Trophoblast cell (in vitro differentiated cells and primary cell): ENCODE data around the gene SLITRK4.

Experiments
- DNase-seq, 2 donors: peaks; one replicate each; pipeline ENCODE4 v3.0.0-alpha.2; 2016
- H2AFZ ChIP-seq: 2 replicates; pipeline ENCODE4 v1.6.1; 2013; ENCODE audit warnings: low read length, moderate library complexity, mild to moderate bottlenecking; ENCODE audit not compliant: insufficient read depth, poor library complexity
- H2AK5ac ChIP-seq: 2 replicates; pipeline ENCODE4 v1.6.1; 2013; ENCODE audit warnings: mild to moderate bottlenecking, low read length
- H2BK120ac ChIP-seq: 2 replicates; pipeline ENCODE4 v1.6.1; 2013; ENCODE audit warnings: low read length, mild to moderate bottlenecking, moderate library complexity; ENCODE audit not compliant: insufficient read depth, poor library complexity
- H2BK12ac ChIP-seq: 2 replicates; pipeline ENCODE4 v1.6.1; 2013; ENCODE audit warnings: mild to moderate bottlenecking, low read length, moderate library complexity
- H2BK5ac ChIP-seq: 2 replicates; pipeline ENCODE4 v1.6.1; 2013; ENCODE audit warnings: low read length, low read depth, moderate library complexity, mild to moderate bottlenecking; ENCODE audit not compliant: poor library complexity
- H3K14ac ChIP-seq: 2 replicates; pipeline ENCODE4 v1.6.1; 2013; ENCODE audit warnings: mild to moderate bottlenecking, low read length
- H3K18ac ChIP-seq: 2 replicates; pipeline ENCODE4 v1.6.1; 2013; ENCODE audit warnings: mild to moderate bottlenecking, low read length
- H3K23ac ChIP-seq: 2 replicates; pipeline ENCODE4 v1.6.1; 2013; ENCODE audit warnings: low read length
- H3K27ac ChIP-seq: 2 replicates; pipeline ENCODE4 v1.5.1; 2013; ENCODE audit warnings: low read depth, mild to moderate bottlenecking, inconsistent platforms, low read length, moderate library complexity
- H3K27me3 ChIP-seq: 2 replicates; pipeline ENCODE4 v1.6.1; 2013; ENCODE audit warnings: inconsistent platforms, mild to moderate bottlenecking, low read length, moderate library complexity; ENCODE audit not compliant: insufficient read depth
- H3K36me3 ChIP-seq, 2 experiments: 1 replicate in 1 of 2; 2 replicates in 1 of 2; pipeline ENCODE4 v1.6.1; 2013; ENCODE audit warnings: low read length in 2 of 2, mild to moderate bottlenecking in 2 of 2, moderate library complexity in 1 of 2; ENCODE audit not compliant: insufficient read depth in 2 of 2, control insufficient read depth in 1 of 2
- H3K4ac ChIP-seq: 2 replicates; pipeline ENCODE4 v1.6.1; 2013; ENCODE audit warnings: low read depth, mild to moderate bottlenecking, low read length, moderate library complexity
- H3K4me1 ChIP-seq, 2 experiments: 1 replicate in 1 of 2; 2 replicates in 1 of 2; pipeline ENCODE4 v1.6.1; 2013; ENCODE audit warnings: low read length in 2 of 2, mild to moderate bottlenecking in 2 of 2, moderate library complexity in 1 of 2; ENCODE audit not compliant: insufficient read depth in 2 of 2, control insufficient read depth in 1 of 2
- H3K4me2 ChIP-seq: 2 replicates; pipeline ENCODE4 v1.6.1; 2013; ENCODE audit warnings: inconsistent platforms, mild to moderate bottlenecking, low read length, moderate library complexity
- H3K4me3 ChIP-seq: 2 replicates; pipeline ENCODE4 v1.5.1; 2013; ENCODE audit warnings: mild to moderate bottlenecking, low read depth, low read length, inconsistent platforms
- H3K79me1 ChIP-seq: one replicate; pipeline ENCODE4 v1.6.1; 2013; ENCODE audit warnings: low read length
- H3K79me2 ChIP-seq: 2 replicates; pipeline ENCODE4 v1.6.1; 2013; ENCODE audit warnings: low read length, mild to moderate bottlenecking; ENCODE audit not compliant: control insufficient read depth, insufficient read depth, poor library complexity
- H3K9ac ChIP-seq: 2 replicates; pipeline ENCODE4 v1.6.1; 2013; ENCODE audit warnings: mild to moderate bottlenecking, low read length
- H3K9me3 ChIP-seq: 2 replicates; pipeline ENCODE4 v1.6.1; 2013; ENCODE audit warnings: low read depth, mild to moderate bottlenecking, control low read depth, inconsistent platforms, low read length; ENCODE audit not compliant: insufficient read depth
- H4K12ac ChIP-seq: 2 replicates; pipeline ENCODE4 v1.6.1; 2013; ENCODE audit warnings: low read depth, mild to moderate bottlenecking, low read length, moderate library complexity
- H4K8ac ChIP-seq: 2 replicates; pipeline ENCODE4 v1.6.1; 2013; ENCODE audit warnings: low read depth, mild to moderate bottlenecking, low read length, moderate library complexity
- H4K91ac ChIP-seq: one replicate; pipeline ENCODE4 v1.6.1; 2013; ENCODE audit warnings: low read depth, mild to moderate bottlenecking, low read length, moderate library complexity
- WGBS: extraction: QIAGEN DNeasy Blood & Tissue Kit; methylation state at CpG from one replicate; pipeline ENCODE4 v1.1.7; 2013; ENCODE audit warnings: missing lambda C conversion rate; ENCODE audit not compliant: insufficient read length, insufficient coverage; ENCODE audit errors: extremely low coverage; 5-methylcytosine and 5-hydroxymethylcytosine counted together

Gene SLITRK4

GRCh38 chrX:143664302-143664701, 28.4 kb upstream of the SLITRK4 start:
- Histone ChIP-seq H2AK5ac (no peak overlapping the region), H3K79me1 (no peaks in the 10 kb centered on the region), H3K27me3 (no peaks in the 10 kb centered on the region), H3K4me2 (no peak overlapping the region), H2AFZ (no peak overlapping the region), H3K27ac (no peak overlapping the region), H3K4me1 (no peaks in the 10 kb centered on the region), H4K12ac (no peak overlapping the region), H4K8ac (no peak overlapping the region), H3K9ac (no peak overlapping the region), H3K36me3 (no peaks in the 10 kb centered on the region), H4K91ac (no peak overlapping the region), H2BK12ac (no peak overlapping the region), H2BK120ac (no peak overlapping the region), H3K14ac (no peak overlapping the region), H3K18ac (no peak overlapping the region), H3K23ac (no peak overlapping the region), H2BK5ac (no peak overlapping the region), H3K9me3 (no peaks in the 10 kb centered on the region), H3K79me2 (no peaks in the 10 kb centered on the region), H3K4me3 (no peak overlapping the region), H3K4ac (no peak overlapping the region)
- DNase-seq: peak in 1 of 2 donors; percentile 46
- WGBS: no CpG with 5 or more reads among the region's 5 CpGs

DNA sequence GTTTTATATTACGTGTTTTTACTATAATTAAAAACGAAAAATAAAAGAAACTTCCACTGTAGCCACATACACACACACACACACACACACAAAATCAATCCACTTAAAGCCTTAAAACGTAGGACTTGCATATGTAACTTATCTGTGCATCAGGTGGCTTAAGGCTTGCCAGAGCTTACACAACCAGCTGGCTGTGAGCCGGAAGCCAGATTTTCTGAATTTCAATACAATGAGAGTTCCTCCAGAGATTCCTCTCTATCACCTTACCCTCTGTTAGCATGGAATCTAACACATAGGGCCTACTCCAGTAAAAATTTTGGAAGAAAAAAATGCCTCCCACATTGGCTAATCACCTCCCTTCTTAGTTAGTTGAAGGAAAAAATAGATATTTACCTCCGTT, 27.9 kb upstream of the SLITRK4 start:
- no peaks in the 10 kb centered on the region for H3K79me2 ChIP-seq
- H3K4me2 ChIP-seq: no peak overlapping the region
- no peak overlapping the region for H4K8ac ChIP-seq
- H3K4ac ChIP-seq: no peak overlapping the region
- H3K23ac ChIP-seq: no peak overlapping the region
- no peak overlapping the region for H4K12ac ChIP-seq
- no peak overlapping the region for H2BK120ac ChIP-seq
- H3K18ac ChIP-seq: no peak overlapping the region
- no peaks in the 10 kb centered on the region for H3K9me3 ChIP-seq
- H3K9ac ChIP-seq: no peak overlapping the region
- no peak overlapping the region for H4K91ac ChIP-seq
- H3K79me1 ChIP-seq: no peaks in the 10 kb centered on the region
- H2BK12ac ChIP-seq: no peak overlapping the region
- H3K4me3 ChIP-seq: no peak overlapping the region
- H3K27ac ChIP-seq: no peak overlapping the region
- no peaks in the 10 kb centered on the region for H3K4me1 ChIP-seq
- H2BK5ac ChIP-seq: no peak overlapping the region
- no peak overlapping the region for H3K14ac ChIP-seq
- peak; percentile 40 to 70 for DNase-seq
- WGBS: no CpG with 5 or more reads among the region's 5 CpGs
- H3K36me3 ChIP-seq: no peaks in the 10 kb centered on the region
- no peak overlapping the region for H2AFZ ChIP-seq
- H3K27me3 ChIP-seq: no peaks in the 10 kb centered on the region
- H2AK5ac ChIP-seq: no peak overlapping the region

DNA sequence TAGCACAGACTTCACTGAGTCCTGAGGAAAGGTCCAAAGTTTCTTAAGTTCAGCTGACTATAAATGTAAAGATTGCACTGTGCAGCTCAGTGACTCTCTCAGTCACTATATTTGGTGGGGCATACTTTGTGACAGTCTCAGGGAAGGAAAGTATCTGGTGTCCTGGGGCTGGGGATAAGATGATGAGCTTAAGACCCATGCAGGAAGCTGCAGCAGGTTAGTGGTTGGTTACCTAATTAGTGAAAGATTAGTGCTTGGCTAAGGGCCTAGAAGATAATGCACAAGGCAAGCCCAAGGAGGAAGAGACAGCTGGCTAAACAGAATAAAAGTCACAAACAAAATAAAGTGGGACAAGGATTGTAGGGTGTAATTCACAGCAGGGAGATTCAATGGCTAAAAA, 25.4 kb upstream of the SLITRK4 start:
- Histone ChIP-seq H2AFZ (no peak overlapping the region), H3K4me2 (no peak overlapping the region), H3K4me3 (no peak overlapping the region), H3K4ac (no peak overlapping the region), H3K4me1 (no peaks in the 10 kb centered on the region), H3K79me2 (no peaks in the 10 kb centered on the region), H3K9me3 (no peaks in the 10 kb centered on the region), H3K18ac (no peak overlapping the region), H3K79me1 (no peaks in the 10 kb centered on the region), H3K27me3 (no peaks in the 10 kb centered on the region), H2BK120ac (no peak overlapping the region), H3K27ac (no peak overlapping the region), H4K8ac (no peak overlapping the region), H3K14ac (no peak overlapping the region), H2BK5ac (no peak overlapping the region), H4K91ac (no peak overlapping the region), H4K12ac (no peak overlapping the region), H2AK5ac (no peak overlapping the region), H2BK12ac (no peak overlapping the region), H3K9ac (no peak overlapping the region), H3K36me3 (no peaks in the 10 kb centered on the region), H3K23ac (no peak overlapping the region)
- no peak for DNase-seq

DNA sequence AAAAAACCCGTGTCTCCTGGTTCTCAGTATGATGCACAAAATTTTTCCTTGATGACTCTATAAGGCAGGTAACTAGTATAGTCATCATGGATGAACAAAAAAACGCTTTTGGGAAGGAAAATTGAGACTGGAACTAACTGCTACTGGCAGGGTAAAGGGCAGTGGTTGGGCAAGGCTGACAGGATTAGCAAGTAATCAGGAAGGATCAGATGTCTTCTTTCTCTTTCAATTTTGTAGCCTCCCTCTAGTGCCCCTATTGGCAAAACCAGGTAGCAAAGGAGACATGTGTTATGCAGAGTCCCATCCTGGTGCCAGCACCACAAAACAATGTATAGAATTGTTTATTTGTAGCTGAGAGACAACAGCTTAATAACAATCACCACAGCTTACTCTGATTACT, 12.8 kb upstream of the SLITRK4 start:
- Histone ChIP-seq H3K79me1 (no peaks in the 10 kb centered on the region), H3K27me3 (no peaks in the 10 kb centered on the region), H3K18ac (no peak overlapping the region), H3K4me1 (no peaks in the 10 kb centered on the region), H3K9ac (no peak overlapping the region), H3K27ac (no peak overlapping the region), H4K91ac (no peak overlapping the region), H3K9me3 (no peaks in the 10 kb centered on the region), H2AFZ (no peak overlapping the region), H4K8ac (no peak overlapping the region), H3K23ac (no peak overlapping the region), H3K36me3 (no peaks in the 10 kb centered on the region), H2BK12ac (no peak overlapping the region), H4K12ac (no peak overlapping the region), H3K79me2 (no peaks in the 10 kb centered on the region), H2AK5ac (no peak overlapping the region), H3K14ac (no peak overlapping the region), H3K4me3 (no peak overlapping the region), H2BK120ac (no peak overlapping the region), H3K4me2 (no peak overlapping the region), H2BK5ac (no peak overlapping the region), H3K4ac (no peak overlapping the region)
- peak; percentile 14 to 67 for DNase-seq
- WGBS: no CpG with 5 or more reads among the region's 2 CpGs
